Parietal lobe (tissue), 1 donor: Measurements from ENCODE around the gene MAPK6. TPM values are rescaled to one million over a fixed set of nuclear protein-coding genes. Genes with fewer than 3 reads are reported as not detected.

ENCODE experiments used
- total RNA-seq: library from RNA; depleted of rRNA; stranded (reverse); fragments of >200 nt; gene quantifications from one replicate; pipeline ENCODE4 v1.2.3, GENCODE V29; 2014

The MAPK6 gene
- 77.9 TPM for total RNA-seq

GRCh38 chr15:52018693-52019393 is at the start of gene MAPK6:
MAPK6 (plus strand) TSS chr15:52019219; CDS start chr15:52046461, 27,242 bp downstream.

GRCh38 chr15:51971375-51972133 is 47.5 kb upstream of the MAPK6 start, which contains the start of gene LEO1:
LEO1 (minus strand) TSS chr15:51971778; CDS start chr15:51971745, 33 bp downstream.

Other genes starting within 250 kb of the MAPK6 start
- gene TMOD3, start 189.6 kb upstream of the MAPK6 start, total RNA-seq = 35.1 TPM
- gene LEO1, start 47.4 kb upstream of the MAPK6 start, total RNA-seq = 62.0 TPM
- gene BCL2L10, start 93.6 kb downstream of the MAPK6 start, total RNA-seq = 0.31 TPM
- 61.7 TPM for gene GNB5, start 172.2 kb downstream of the MAPK6 start, total RNA-seq